K562 (cell line): ENCODE results near the gene FAM20B. TPM values are rescaled to one million over a fixed set of nuclear protein-coding genes. Genes with fewer than 3 reads are reported as not detected.
A peak's percentile ranks its signal among the peaks of the same experiment; 100 is the strongest.

Experiments used
- C11orf30 ChIP-seq: fragments of 450-650 bp; IDR thresholded peaks from 2 replicates; pipeline ENCODE4 v1.6.1; 2016; ENCODE audit warnings: low read depth, mild to moderate bottlenecking
- CGGBP1 ChIP-seq: fragments of 250-450 bp; sonication (Bioruptor Pico); IDR thresholded peaks from 2 replicates; pipeline ENCODE4 v1.9.0; 2021; ENCODE audit warnings: mild to moderate bottlenecking
- CREB3L1 ChIP-seq: fragments of 450-650 bp; IDR thresholded peaks from 2 replicates; pipeline ENCODE4 v1.6.1; 2014; ENCODE audit warnings: low read depth, mild to moderate bottlenecking, moderate library complexity, borderline replicate concordance
- CREM ChIP-seq: IDR thresholded peaks from 2 replicates; pipeline ENCODE4 v1.6.1; 2014; ENCODE audit warnings: antibody characterized with exemption, low read depth
- ELK1 ChIP-seq: sonication (generic); formaldehyde crosslinking; IDR thresholded peaks from 2 replicates; pipeline ENCODE4 v1.8.1; 2022; ENCODE audit warnings: missing genetic modification reagents
- ESRRA ChIP-seq: fragments of 450-650 bp; IDR thresholded peaks from 2 replicates; pipeline ENCODE4 v1.6.1; 2014; ENCODE audit warnings: low read depth, mild to moderate bottlenecking, moderate library complexity, borderline replicate concordance
- FOXA3 ChIP-seq, 2 experiments: fragments of 450-650 bp in 1 of 2; sonication (generic) in 1 of 2; formaldehyde crosslinking; IDR thresholded peaks in 1 of 2; conservative IDR thresholded peaks in 1 of 2; 2 replicates each; pipeline versions ENCODE4 v1.4.0 to v1.8.0; 2020 to 2022; ENCODE audit warnings: mild to moderate bottlenecking in 2 of 2, missing genetic modification reagents in 1 of 2
- FOXJ3 ChIP-seq: sonication (generic); formaldehyde crosslinking; IDR thresholded peaks from 2 replicates; pipeline ENCODE4 v1.4.0; 2020; ENCODE audit warnings: mild to moderate bottlenecking, missing genetic modification reagents
- FOXP1 ChIP-seq: sonication (generic); formaldehyde crosslinking; IDR thresholded peaks from 2 replicates; pipeline ENCODE4 v1.8.0; 2022; ENCODE audit warnings: mild to moderate bottlenecking, missing genetic modification reagents
- GTF2A2 ChIP-seq: IDR thresholded peaks from 2 replicates; pipeline ENCODE4 v1.6.1; 2016; ENCODE audit warnings: mild to moderate bottlenecking, missing genetic modification characterization, missing compliant biosample characterization
- KAT7 ChIP-seq: sonication (generic); formaldehyde crosslinking; IDR thresholded peaks from 2 replicates; pipeline ENCODE4 v1.8.0; 2022; ENCODE audit warnings: missing genetic modification reagents, mild to moderate bottlenecking, borderline replicate concordance
- LEF1 ChIP-seq: fragments of 450-650 bp; IDR thresholded peaks from 2 replicates; pipeline ENCODE4 v1.6.1; 2016; ENCODE audit warnings: mild to moderate bottlenecking
- MAFG ChIP-seq: fragments of 450-650 bp; conservative IDR thresholded peaks from 2 replicates; pipeline ENCODE4 v1.6.1; 2016; ENCODE audit warnings: missing genetic modification characterization, missing compliant biosample characterization
- MEIS2 ChIP-seq: fragments of 450-650 bp; IDR thresholded peaks from 2 replicates; pipeline ENCODE4 v1.6.1; 2014; ENCODE audit warnings: mild to moderate bottlenecking; ENCODE audit not compliant: partially characterized antibody
- MIER1 ChIP-seq: fragments of 450-650 bp; IDR thresholded peaks from 2 replicates; pipeline ENCODE4 v1.6.1; 2016; ENCODE audit warnings: antibody characterized with exemption, mild to moderate bottlenecking, low read depth
- NONO ChIP-seq, 2 experiments: fragments of 200-400 bp in 1 of 2; fragments of 450-650 bp in 1 of 2; formaldehyde crosslinking in 1 of 2; IDR thresholded peaks; 2 replicates each; pipeline ENCODE4 v1.6.1; 2017; ENCODE audit warnings: low read depth in 2 of 2, mild to moderate bottlenecking in 2 of 2, moderate library complexity in 2 of 2, low read length in 1 of 2
- NR2C2 ChIP-seq, 2 experiments: fragments of 200-800 bp in 1 of 2; sonication (Bioruptor generic) in 1 of 2; sonication (generic) in 1 of 2; formaldehyde crosslinking in 1 of 2; IDR thresholded peaks; 2 replicates each; pipeline versions ENCODE4 v1.6.1 to v1.8.0; 2016 to 2022; ENCODE audit warnings: mild to moderate bottlenecking in 1 of 2, missing compliant biosample characterization in 1 of 2, missing genetic modification characterization in 1 of 2, missing genetic modification reagents in 1 of 2
- OTX1 ChIP-seq: fragments of 450-650 bp; formaldehyde crosslinking; IDR thresholded peaks from 2 replicates; pipeline ENCODE4 v1.4.0; 2022; ENCODE audit warnings: mild to moderate bottlenecking
- PTBP1 ChIP-seq: fragments of 200-400 bp; formaldehyde crosslinking; IDR thresholded peaks from 2 replicates; pipeline ENCODE4 v1.6.1; 2017; ENCODE audit warnings: low read depth, low read length
- RFX7 ChIP-seq: fragments of 250-450 bp; sonication (Bioruptor Pico); IDR thresholded peaks from 2 replicates; pipeline ENCODE4 v1.5.1; 2021; ENCODE audit warnings: mild to moderate bottlenecking
- RNF2 ChIP-seq: sonication (generic); IDR thresholded peaks from 2 replicates; pipeline ENCODE4 v1.6.1; 2016
- SOX6 ChIP-seq: fragments of 450-650 bp; IDR thresholded peaks from 2 replicates; pipeline ENCODE4 v1.6.1; 2014; ENCODE audit warnings: mild to moderate bottlenecking
- TAF15 ChIP-seq: fragments of 200-400 bp; formaldehyde crosslinking; IDR thresholded peaks from 2 replicates; pipeline ENCODE4 v1.6.1; 2017; ENCODE audit warnings: mild to moderate bottlenecking, low read depth, low read length, moderate library complexity
- TAL1 ChIP-seq: fragments of 450-650 bp; IDR thresholded peaks from 2 replicates; pipeline ENCODE4 v1.6.1; 2016; ENCODE audit warnings: mild to moderate bottlenecking
- TSC22D4 ChIP-seq: fragments of 450-650 bp; IDR thresholded peaks from 2 replicates; pipeline ENCODE4 v1.6.1; 2016; ENCODE audit warnings: missing genetic modification characterization, missing biosample characterization, control low read depth
- ZEB2 ChIP-seq: fragments of 450-650 bp; IDR thresholded peaks from 2 replicates; pipeline ENCODE4 v1.6.1; 2016
- ZNF316 ChIP-seq: fragments of 450-650 bp; IDR thresholded peaks from 2 replicates; pipeline ENCODE4 v1.6.1; 2016
- ZNF561 ChIP-seq: fragments of 450-650 bp; formaldehyde crosslinking; conservative IDR thresholded peaks from 2 replicates; pipeline ENCODE4 v1.4.0; 2020; ENCODE audit warnings: mild to moderate bottlenecking, moderate library complexity
- ZNF707 ChIP-seq: fragments of 250-450 bp; sonication (Bioruptor Pico); conservative IDR thresholded peaks from 2 replicates; pipeline ENCODE4 v1.8.0; 2022; ENCODE audit warnings: inconsistent platforms, mild to moderate bottlenecking, moderate library complexity
- ZNF77 ChIP-seq: fragments of 250-450 bp; sonication (Bioruptor Pico); IDR thresholded peaks from 2 replicates; pipeline ENCODE4 v1.5.0; 2020
- ZSCAN29 ChIP-seq: fragments of 450-650 bp; IDR thresholded peaks from 2 replicates; pipeline ENCODE4 v1.6.1; 2017
- polyA plus RNA-seq, 8 experiments: library from polyadenylated mRNA; depleted of rRNA in 4 of 8; stranded (reverse) in 5 of 8; unstranded in 3 of 8; fragments of >200 nt; fragmentation: Nextera tagmentation in 2 of 8; fragmentation: Illumina TruSeq in 1 of 8; extraction: Ambion mirVana in 2 of 8; extraction: Trizol in 1 of 8; gene quantifications; 2 replicates each; pipeline versions ENCODE4 v1.2.1 to v1.2.3, GENCODE V29; 2011 to 2014; ENCODE audit warnings: inconsistent platforms in 1 of 8, missing spikeins in 1 of 8
- total RNA-seq, 7 experiments: library from RNA; depleted of rRNA in 6 of 7; stranded (reverse); fragments of >200 nt in 6 of 7; fragmentation: Illumina TruSeq in 2 of 7; extraction: Trizol in 2 of 7; gene quantifications; 2 replicates each; pipeline versions ENCODE4 v1.2.1 to v1.2.3, GENCODE V29; 2011 to 2021; ENCODE audit warnings: low replicate concordance in 1 of 7

The FAM20B gene
- total and polyA plus RNA-seq, 9 of the 15 experiments (the other 6 are each of a cell fraction or from before 2014, with no cell fraction given) = 7.2 to 67.5 (median 42.9) TPM

- TF ChIP-seq MEIS2 (peak; percentile 97), FOXP1 (no peak), ZNF316 (0 out of 2 replicates have a peak, but pooled peaks have one; percentile 17), PTBP1 (no peak), CGGBP1 (no peak), C11orf30 (0 out of 2 replicates have a peak, but pooled peaks have one; percentile 12), ZNF707 (no peak), ZEB2 (peak; percentile 78), MAFG (tag) (0 out of 2 replicates have a peak, but pooled peaks have one; percentile 26), GTF2A2 (no peak), CREB3L1 (no peak), TAF15 (no peak), KAT7 (CRISPR knock-in tag) (no peak), ELK1 (CRISPR knock-in tag) (no peak), RFX7 (no peak), RNF2 (no peak), SOX6 (peak; percentile 96), NR2C2 (CRISPR knock-in tag; IDR thresholded peaks at IDR 0.05) (no peak), NR2C2 (tag; IDR thresholded peaks at IDR 0.05) (no peak), MIER1 (no peak), LEF1 (peak; percentile 78; the same call in 1 of the 2 replicates), TSC22D4 (tag) (no peak), ZNF561 (CRISPR knock-in tag) (no peak), TAL1 (peak; percentile 70), ZNF77 (CRISPR knock-in tag) (no peak), ESRRA (0 out of 2 replicates have a peak, but pooled peaks have one; percentile 23), FOXA3 (CRISPR knock-in tag; conservative IDR thresholded peaks at IDR 0.05 in 1 of 2, IDR thresholded peaks at IDR 0.05 in 1 of 2) (no peak; a peak in 1 of 4 replicates), OTX1 (CRISPR knock-in tag) (no peak), NONO (IDR thresholded peaks at IDR 0.05; ENCODE audit: low read depth in 2 of 2, low read length in 1 of 2) (no peak), ZSCAN29 (no peak; the same call in 1 of the 2 replicates), FOXJ3 (CRISPR knock-in tag) (no peak), CREM (0 out of 2 replicates have a peak, but pooled peaks have one; percentile 33)
Observed at GRCh38 chr1:179029321-179029759, 3.6 kb downstream of the FAM20B start (continued).
